NT2/D1 (cell line): ENCODE data around the gene DDIT3.
A peak's percentile ranks its signal among the peaks of the same experiment; 100 is the strongest.

Experiments used
- DNase-seq: peaks from one replicate; pipeline ENCODE4 v3.0.0-alpha.2; 2011; ENCODE audit warnings: low read depth, low spot score
- H3K27me3 ChIP-seq: 2 replicates; pipeline ENCODE4 v1.6.0; 2011; ENCODE audit warnings: mild to moderate bottlenecking; ENCODE audit not compliant: insufficient read length, insufficient read depth
- H3K36me3 ChIP-seq: 2 replicates; pipeline ENCODE4 v1.6.1; 2011; ENCODE audit warnings: mild to moderate bottlenecking, low read length, mixed read lengths; ENCODE audit not compliant: insufficient read depth, insufficient read length
- H3K4me1 ChIP-seq: 2 replicates; pipeline ENCODE4 v1.5.1; 2011; ENCODE audit not compliant: insufficient read depth, insufficient read length
- H3K4me3 ChIP-seq: 2 replicates; pipeline ENCODE4 v1.5.1; 2011; ENCODE audit warnings: low read depth; ENCODE audit not compliant: insufficient read length
- H3K9ac ChIP-seq: 2 replicates; pipeline ENCODE4 v1.6.0; 2011; ENCODE audit warnings: low read depth; ENCODE audit not compliant: insufficient read length
- H3K9me3 ChIP-seq: 2 replicates; pipeline ENCODE4 v1.5.1; 2011; ENCODE audit warnings: mild to moderate bottlenecking, low read length; ENCODE audit not compliant: insufficient read depth
- SUZ12 ChIP-seq: IDR thresholded peaks from 2 replicates; pipeline ENCODE4 v1.6.1; 2011; ENCODE audit not compliant: insufficient read length, insufficient read depth; ENCODE audit errors: extremely low read depth
- YY1 ChIP-seq: IDR thresholded peaks from 2 replicates; pipeline ENCODE4 v1.6.1; 2011; ENCODE audit not compliant: insufficient read length, insufficient read depth
- ZNF274 ChIP-seq: IDR thresholded peaks from 2 replicates; pipeline ENCODE4 v1.6.1; 2011; ENCODE audit warnings: mild to moderate bottlenecking, low read depth, low read length

The DDIT3 gene

GRCh38 chr12:57546438-57547287 lies 26.3 kb upstream of the DDIT3 start, which contains the start of gene DCTN2:
Gene DCTN2 (minus strand): TSS chr12:57547192. CDS start chr12:57547063, 129 bp downstream.
- TF ChIP-seq SUZ12 (no peak), YY1 (no peak)
- DNase-seq = peak; percentile 92

GRCh38 chr12:57545809-57546437 lies 25.6 kb upstream of the DDIT3 start:
- TF ChIP-seq YY1 (no peak), ZNF274 (no peak), SUZ12 (no peak)
- peaks cover 34% of the 10 kb centered on the region for H3K36me3 ChIP-seq
- peaks cover 9% of the 10 kb centered on the region for H3K4me1 ChIP-seq
- H3K27me3 ChIP-seq = peaks cover 34% of the 10 kb centered on the region
- H3K9me3 ChIP-seq = no peaks in the 10 kb centered on the region
- peak overlapping the region; percentile 94 for H3K9ac ChIP-seq
- H3K4me3 ChIP-seq = peak overlapping the region; percentile 86
- no peak for DNase-seq

More at GRCh38 chr12:57546438-57547287, 26.3 kb upstream of the DDIT3 start, which contains the start of gene DCTN2:
- H3K9ac ChIP-seq = peak within 1 kb of the TSS; percentile 94
- H3K4me3 ChIP-seq = peak within 1 kb of the TSS; percentile 86
- H3K4me1 ChIP-seq = peaks cover 9% of the 10 kb centered on the region
- H3K9me3 ChIP-seq = no peaks in the 10 kb centered on the region
- peaks cover 42% of the 10 kb centered on the region for H3K27me3 ChIP-seq
- peaks cover 27% of the 10 kb centered on the region for H3K36me3 ChIP-seq

- TF ChIP-seq ZNF274 (no peak), SUZ12 (no peak), YY1 (no peak)
- Histone ChIP-seq H3K36me3 (peaks cover 49% of the 10 kb centered on the region), H3K27me3 (peaks cover 14% of the 10 kb centered on the region), H3K9ac (no peak overlapping the region), H3K4me1 (peaks cover 9% of the 10 kb centered on the region), H3K4me3 (no peak overlapping the region), H3K9me3 (no peaks in the 10 kb centered on the region)
- no peak for DNase-seq
Observed at GRCh38 chr12:57543581-57543980, 23.3 kb upstream of the DDIT3 start.

GRCh38 chr12:57541717-57542116 lies 21.4 kb upstream of the DDIT3 start:
- peaks cover 61% of the 10 kb centered on the region for H3K36me3 ChIP-seq
- TF ChIP-seq ZNF274 (no peak), SUZ12 (no peak), YY1 (no peak)

GRCh38 chr12:57541001-57541400 lies 20.7 kb upstream of the DDIT3 start:
- peaks cover 67% of the 10 kb centered on the region for H3K36me3 ChIP-seq
- H3K4me3 ChIP-seq = no peak overlapping the region
- H3K9me3 ChIP-seq = no peaks in the 10 kb centered on the region
- TF ChIP-seq ZNF274 (no peak), YY1 (no peak), SUZ12 (no peak)
- H3K4me1 ChIP-seq = peaks cover 4% of the 10 kb centered on the region
- H3K27me3 ChIP-seq = no peaks in the 10 kb centered on the region
- H3K9ac ChIP-seq = no peak overlapping the region
- DNase-seq = no peak

More at GRCh38 chr12:57541717-57542116, 21.4 kb upstream of the DDIT3 start:
- Histone ChIP-seq H3K4me3 (no peak overlapping the region), H3K9ac (no peak overlapping the region), H3K4me1 (peaks cover 9% of the 10 kb centered on the region), H3K9me3 (no peaks in the 10 kb centered on the region), H3K27me3 (no peaks in the 10 kb centered on the region)
- no peak for DNase-seq

- no peaks in the 10 kb centered on the region for H3K9me3 ChIP-seq
- no peak overlapping the region for H3K4me3 ChIP-seq
- H3K9ac ChIP-seq = no peak overlapping the region
- no peak for TF ChIP-seq ZNF274
- TF ChIP-seq SUZ12 = no peak
- TF ChIP-seq YY1 = no peak
- H3K4me1 ChIP-seq = no peaks in the 10 kb centered on the region
- H3K27me3 ChIP-seq = no peaks in the 10 kb centered on the region
- DNase-seq = no peak
- H3K36me3 ChIP-seq = peaks cover 68% of the 10 kb centered on the region
Observed at GRCh38 chr12:57539134-57539768, 18.9 kb upstream of the DDIT3 start.

- H3K9me3 ChIP-seq = no peaks in the 10 kb centered on the region
- no peak overlapping the region for H3K9ac ChIP-seq
- no peaks in the 10 kb centered on the region for H3K4me1 ChIP-seq
- no peaks in the 10 kb centered on the region for H3K27me3 ChIP-seq
- no peak for DNase-seq
- TF ChIP-seq ZNF274 (no peak), SUZ12 (no peak), YY1 (no peak)
- no peak overlapping the region for H3K4me3 ChIP-seq
- H3K36me3 ChIP-seq = peaks cover 81% of the 10 kb centered on the region
Observed at GRCh38 chr12:57536597-57536942, 16.3 kb upstream of the DDIT3 start.
